ENCODE measurements around the gene SLC22A17. TPM values are rescaled to one million over a fixed set of nuclear protein-coding genes. Genes with fewer than 3 reads are reported as not detected.

Gene SLC22A17
- total and polyA plus RNA-seq, 4 donors = 1.1 to 14.6 (median 2.6) TPM

GRCh38 chr14:23370221-23370620 lies 17.5 kb upstream of the SLC22A17 start:
- H3K9ac ChIP-seq (ENCODE audit: low read depth in 1 of 2, low read length in 2 of 2) = no peak overlapping the region
- WGBS = 53% methylated on average over 1 of the region's 1 CpG

DNA sequence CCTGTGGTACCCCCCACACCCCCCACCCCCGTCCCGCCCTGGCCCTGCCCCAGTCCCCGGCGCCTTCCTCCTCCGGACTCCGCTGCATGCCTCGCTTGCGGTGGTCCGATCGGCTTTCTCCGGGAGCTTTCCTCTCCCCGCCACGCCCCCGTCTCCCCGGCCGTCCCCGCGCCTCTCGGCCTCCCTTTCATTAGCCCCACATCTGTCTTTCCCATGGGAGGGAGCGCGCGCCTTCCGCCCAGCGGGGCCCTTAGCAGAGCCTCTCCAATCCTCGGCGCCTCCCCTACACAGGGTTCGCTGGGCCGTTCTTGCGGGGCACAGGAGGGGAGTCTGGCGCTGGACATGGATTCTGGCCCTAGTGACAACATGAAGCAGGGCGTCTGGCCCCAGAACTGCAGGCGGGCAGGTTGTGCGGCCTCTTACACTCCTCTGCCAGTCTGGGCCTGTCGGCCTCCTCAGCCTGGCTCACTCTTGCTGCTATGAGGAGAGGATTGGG lies 13.8 kb upstream of the SLC22A17 start:
- H3K9ac ChIP-seq (ENCODE audit: low read depth in 1 of 2, low read length in 2 of 2) = no peak overlapping the region
- H3K9me3 ChIP-seq (ENCODE audit: control insufficient read depth in 4 of 4, low read length in 3 of 4) = no peaks in the 10 kb centered on the region
- WGBS = 30% methylated on average over 34 of the region's 34 CpGs
- peak overlapping the region; percentile 25 to 52 for H3K27ac ChIP-seq (ENCODE audit: low read depth in 1 of 2, low read length in 2 of 2)
- H3K4me3 ChIP-seq (ENCODE audit: low read depth in 1 of 3, low read length in 3 of 3) = peak overlapping the region in 1 of 3 donors; percentile 37
- TF ChIP-seq HNF4A (conservative IDR thresholded peaks at IDR 0.05) = no peak
- no peak for TF ChIP-seq CTCF (IDR thresholded peaks at IDR 0.05; ENCODE audit: low read depth, low read length, missing input control)
- TF ChIP-seq NR2F2 (IDR thresholded peaks at IDR 0.05) = no peak
- TF ChIP-seq TAF1 (conservative IDR thresholded peaks at IDR 0.05) = no peak
- no peak for TF ChIP-seq SP1 (IDR thresholded peaks at IDR 0.05)
- TF ChIP-seq, protein P1, sequence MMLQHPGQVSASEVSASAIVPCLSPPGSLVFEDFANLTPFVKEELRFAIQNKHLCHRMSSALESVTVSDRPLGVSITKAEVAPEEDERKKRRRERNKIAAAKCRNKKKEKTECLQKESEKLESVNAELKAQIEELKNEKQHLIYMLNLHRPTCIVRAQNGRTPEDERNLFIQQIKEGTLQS (IDR thresholded peaks at IDR 0.05) = no peak
- TF ChIP-seq RXRA (IDR thresholded peaks at IDR 0.05) = no peak
- TF ChIP-seq YY1 (IDR thresholded peaks at IDR 0.05) = no peak
- no peak for TF ChIP-seq EGR1 (IDR thresholded peaks at IDR 0.05; ENCODE audit: low read depth in 2 of 2)
- TF ChIP-seq, protein P2, sequence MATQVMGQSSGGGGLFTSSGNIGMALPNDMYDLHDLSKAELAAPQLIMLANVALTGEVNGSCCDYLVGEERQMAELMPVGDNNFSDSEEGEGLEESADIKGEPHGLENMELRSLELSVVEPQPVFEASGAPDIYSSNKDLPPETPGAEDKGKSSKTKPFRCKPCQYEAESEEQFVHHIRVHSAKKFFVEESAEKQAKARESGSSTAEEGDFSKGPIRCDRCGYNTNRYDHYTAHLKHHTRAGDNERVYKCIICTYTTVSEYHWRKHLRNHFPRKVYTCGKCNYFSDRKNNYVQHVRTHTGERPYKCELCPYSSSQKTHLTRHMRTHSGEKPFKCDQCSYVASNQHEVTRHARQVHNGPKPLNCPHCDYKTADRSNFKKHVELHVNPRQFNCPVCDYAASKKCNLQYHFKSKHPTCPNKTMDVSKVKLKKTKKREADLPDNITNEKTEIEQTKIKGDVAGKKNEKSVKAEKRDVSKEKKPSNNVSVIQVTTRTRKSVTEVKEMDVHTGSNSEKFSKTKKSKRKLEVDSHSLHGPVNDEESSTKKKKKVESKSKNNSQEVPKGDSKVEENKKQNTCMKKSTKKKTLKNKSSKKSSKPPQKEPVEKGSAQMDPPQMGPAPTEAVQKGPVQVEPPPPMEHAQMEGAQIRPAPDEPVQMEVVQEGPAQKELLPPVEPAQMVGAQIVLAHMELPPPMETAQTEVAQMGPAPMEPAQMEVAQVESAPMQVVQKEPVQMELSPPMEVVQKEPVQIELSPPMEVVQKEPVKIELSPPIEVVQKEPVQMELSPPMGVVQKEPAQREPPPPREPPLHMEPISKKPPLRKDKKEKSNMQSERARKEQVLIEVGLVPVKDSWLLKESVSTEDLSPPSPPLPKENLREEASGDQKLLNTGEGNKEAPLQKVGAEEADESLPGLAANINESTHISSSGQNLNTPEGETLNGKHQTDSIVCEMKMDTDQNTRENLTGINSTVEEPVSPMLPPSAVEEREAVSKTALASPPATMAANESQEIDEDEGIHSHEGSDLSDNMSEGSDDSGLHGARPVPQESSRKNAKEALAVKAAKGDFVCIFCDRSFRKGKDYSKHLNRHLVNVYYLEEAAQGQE (IDR thresholded peaks at IDR 0.05) = no peak
- no peak for TF ChIP-seq ZBTB33 (IDR thresholded peaks at IDR 0.05)
- TF ChIP-seq JUND (IDR thresholded peaks at IDR 0.05) = no peak
- DNase-seq (ENCODE audit: low spot score) = no peak
- H3K36me3 ChIP-seq (ENCODE audit: control insufficient read depth in 4 of 4, insufficient read depth in 3 of 4, low read depth in 1 of 4, low read length in 3 of 4) = no peaks in the 10 kb centered on the region
- peaks cover 2 to 12% (median 9%) of the 10 kb centered on the region in 4 donors for H3K4me1 ChIP-seq (ENCODE audit: control insufficient read depth in 4 of 4, insufficient read depth in 4 of 4, low read length in 3 of 4)
- H3K27me3 ChIP-seq (ENCODE audit: control insufficient read depth in 4 of 4, insufficient read depth in 4 of 4, low read length in 3 of 4) = peaks cover 0 to 8% (median 6%) of the 10 kb centered on the region in 4 donors

More at GRCh38 chr14:23370221-23370620, 17.5 kb upstream of the SLC22A17 start:
- Histone ChIP-seq H3K9me3 (ENCODE audit: control insufficient read depth in 4 of 4, low read length in 3 of 4) (no peaks in the 10 kb centered on the region), H3K27ac (ENCODE audit: low read depth in 1 of 2, low read length in 2 of 2) (no peak overlapping the region), H3K4me3 (ENCODE audit: low read depth in 1 of 3, low read length in 3 of 3) (no peak overlapping the region), H3K27me3 (ENCODE audit: control insufficient read depth in 4 of 4, insufficient read depth in 4 of 4, low read length in 3 of 4) (peaks cover 0 to 2% (median 0%) of the 10 kb centered on the region in 4 donors), H3K36me3 (ENCODE audit: control insufficient read depth in 4 of 4, insufficient read depth in 3 of 4, low read depth in 1 of 4, low read length in 3 of 4) (no peaks in the 10 kb centered on the region), H3K4me1 (ENCODE audit: control insufficient read depth in 4 of 4, insufficient read depth in 4 of 4, low read length in 3 of 4) (peaks cover 0 to 8% (median 6%) of the 10 kb centered on the region in 4 donors)
- TF ChIP-seq EGR1 (IDR thresholded peaks at IDR 0.05; ENCODE audit: low read depth in 2 of 2) (no peak), YY1 (IDR thresholded peaks at IDR 0.05) (no peak), RXRA (IDR thresholded peaks at IDR 0.05) (no peak), TAF1 (conservative IDR thresholded peaks at IDR 0.05) (no peak), MAX (IDR thresholded peaks at IDR 0.05) (no peak)
- DNase-seq (ENCODE audit: low spot score) = no peak
